Measurements from ENCODE around the gene TPD52L2.

Gene TPD52L2

GRCh38 chr20:63843778-63844177 lies 21.3 kb upstream of the TPD52L2 start:
- no peak for ATAC-seq

GRCh38 chr20:63844511-63844991 lies 20.5 kb upstream of the TPD52L2 start:
- ATAC-seq = no peak
- TF ChIP-seq CSRNP3 (CRISPR knock-in tag; IDR thresholded peaks at IDR 0.05) = no peak
- no peak for TF ChIP-seq ZFP30 (CRISPR knock-in tag; IDR thresholded peaks at IDR 0.05)
- TF ChIP-seq ZC3H10 (CRISPR knock-in tag; IDR thresholded peaks at IDR 0.05) = no peak
- no peak for TF ChIP-seq ZNF70 (CRISPR knock-in tag; IDR thresholded peaks at IDR 0.05)
- no peak for TF ChIP-seq ZNF8 (CRISPR knock-in tag; IDR thresholded peaks at IDR 0.05)
- no peak for TF ChIP-seq ARNTL (CRISPR knock-in tag; IDR thresholded peaks at IDR 0.05; ENCODE audit: borderline replicate concordance, low read depth)
- no peak for TF ChIP-seq ZFP3 (CRISPR knock-in tag; IDR thresholded peaks at IDR 0.05)
- TF ChIP-seq, protein P1, sequence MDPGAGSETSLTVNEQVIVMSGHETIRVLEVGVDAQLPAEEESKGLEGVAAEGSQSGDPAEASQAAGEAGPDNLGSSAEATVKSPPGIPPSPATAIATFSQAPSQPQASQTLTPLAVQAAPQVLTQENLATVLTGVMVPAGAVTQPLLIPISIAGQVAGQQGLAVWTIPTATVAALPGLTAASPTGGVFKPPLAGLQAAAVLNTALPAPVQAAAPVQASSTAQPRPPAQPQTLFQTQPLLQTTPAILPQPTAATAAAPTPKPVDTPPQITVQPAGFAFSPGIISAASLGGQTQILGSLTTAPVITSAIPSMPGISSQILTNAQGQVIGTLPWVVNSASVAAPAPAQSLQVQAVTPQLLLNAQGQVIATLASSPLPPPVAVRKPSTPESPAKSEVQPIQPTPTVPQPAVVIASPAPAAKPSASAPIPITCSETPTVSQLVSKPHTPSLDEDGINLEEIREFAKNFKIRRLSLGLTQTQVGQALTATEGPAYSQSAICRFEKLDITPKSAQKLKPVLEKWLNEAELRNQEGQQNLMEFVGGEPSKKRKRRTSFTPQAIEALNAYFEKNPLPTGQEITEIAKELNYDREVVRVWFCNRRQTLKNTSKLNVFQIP (CRISPR knock-in tag; IDR thresholded peaks at IDR 0.05; ENCODE audit: borderline replicate concordance, low read depth) = no peak

More at GRCh38 chr20:63843778-63844177, 21.3 kb upstream of the TPD52L2 start:
- TF ChIP-seq, protein P1 (CRISPR knock-in tag; IDR thresholded peaks at IDR 0.05; ENCODE audit: borderline replicate concordance, low read depth) = no peak
- TF ChIP-seq CSDC2 (CRISPR knock-in tag; IDR thresholded peaks at IDR 0.05) (no peak), ZC3H10 (CRISPR knock-in tag; IDR thresholded peaks at IDR 0.05) (no peak), ZNF8 (CRISPR knock-in tag; IDR thresholded peaks at IDR 0.05) (no peak), TOX (CRISPR knock-in tag; IDR thresholded peaks at IDR 0.05; ENCODE audit: borderline replicate concordance) (no peak), PATZ1 (CRISPR knock-in tag; IDR thresholded peaks at IDR 0.05; ENCODE audit: borderline replicate concordance) (no peak), ISL1 (CRISPR knock-in tag; IDR thresholded peaks at IDR 0.05) (no peak), ZNF70 (CRISPR knock-in tag; IDR thresholded peaks at IDR 0.05) (no peak), CSRNP3 (CRISPR knock-in tag; IDR thresholded peaks at IDR 0.05) (no peak), PPARA (CRISPR knock-in tag; IDR thresholded peaks at IDR 0.05; ENCODE audit: borderline replicate concordance) (no peak), OSR1 (CRISPR knock-in tag; IDR thresholded peaks at IDR 0.05) (no peak), CREB5 (CRISPR knock-in tag; IDR thresholded peaks at IDR 0.05; ENCODE audit: low read depth) (no peak), SNAI2 (CRISPR knock-in tag; IDR thresholded peaks at IDR 0.05) (no peak), GLIS3 (CRISPR knock-in tag; IDR thresholded peaks at IDR 0.05) (no peak), ZFP30 (CRISPR knock-in tag; IDR thresholded peaks at IDR 0.05) (no peak)

- ATAC-seq = peak; percentile 75
- TF ChIP-seq TOX (CRISPR knock-in tag; IDR thresholded peaks at IDR 0.05; ENCODE audit: borderline replicate concordance) (no peak), ZFP30 (CRISPR knock-in tag; IDR thresholded peaks at IDR 0.05) (no peak), OSR1 (CRISPR knock-in tag; IDR thresholded peaks at IDR 0.05) (no peak), BACH2 (CRISPR knock-in tag; IDR thresholded peaks at IDR 0.05; ENCODE audit: borderline replicate concordance) (no peak), ESRRG (CRISPR knock-in tag; IDR thresholded peaks at IDR 0.05) (no peak), RARB (CRISPR knock-in tag; IDR thresholded peaks at IDR 0.05) (no peak), ZNF8 (CRISPR knock-in tag; IDR thresholded peaks at IDR 0.05) (no peak), PATZ1 (CRISPR knock-in tag; IDR thresholded peaks at IDR 0.05; ENCODE audit: borderline replicate concordance) (no peak), ZNF565 (CRISPR knock-in tag; conservative IDR thresholded peaks at IDR 0.05; ENCODE audit: low read depth) (no peak), CSDC2 (CRISPR knock-in tag; IDR thresholded peaks at IDR 0.05) (no peak), ISL1 (CRISPR knock-in tag; IDR thresholded peaks at IDR 0.05) (no peak)
Measured at GRCh38 chr20:63846128-63846771, 18.8 kb upstream of the TPD52L2 start.

Data from SK-N-SH treated with all-trans-retinoic acid at 6 μM for 48 hours (cell line).